Liver (tissue), 9 donors: ENCODE data around the gene NR3C1. TPM values are rescaled to one million over a fixed set of nuclear protein-coding genes. Genes with fewer than 3 reads are reported as not detected.

Source experiments
- DNase-seq: peaks from one replicate; pipeline ENCODE4 v3.0.0-alpha.2; 2017; ENCODE audit warnings: low spot score
- H3K27ac ChIP-seq, 2 donors: one replicate each; pipeline ENCODE4 v1.7.0; 2013; ENCODE audit warnings: inconsistent platforms in 2 of 2, low read length in 2 of 2, control low read depth in 1 of 2, low read depth in 1 of 2, mild to moderate bottlenecking in 1 of 2
- H3K27me3 ChIP-seq, 4 donors: one replicate each; pipeline versions ENCODE4 v1.6.1 to v1.7.0; 2013; ENCODE audit warnings: low read length in 3 of 4, inconsistent platforms in 1 of 4, mild to moderate bottlenecking in 1 of 4, moderate library complexity in 1 of 4; ENCODE audit not compliant: control insufficient read depth in 4 of 4, insufficient read depth in 4 of 4
- H3K36me3 ChIP-seq, 4 donors: one replicate each; pipeline versions ENCODE4 v1.6.1 to v1.7.0; 2013; ENCODE audit warnings: low read length in 3 of 4, mild to moderate bottlenecking in 3 of 4, low read depth in 1 of 4, moderate library complexity in 1 of 4; ENCODE audit not compliant: control insufficient read depth in 4 of 4, insufficient read depth in 3 of 4
- H3K4me1 ChIP-seq, 4 donors: one replicate each; pipeline versions ENCODE4 v1.6.1 to v1.7.0; 2013; ENCODE audit warnings: low read length in 3 of 4, mild to moderate bottlenecking in 3 of 4, moderate library complexity in 1 of 4; ENCODE audit not compliant: control insufficient read depth in 4 of 4, insufficient read depth in 4 of 4
- H3K4me3 ChIP-seq, 3 donors: one replicate each; pipeline versions ENCODE4 v1.6.1 to v1.7.0; 2013; ENCODE audit warnings: low read length in 3 of 3, control low read depth in 1 of 3, low read depth in 1 of 3, mild to moderate bottlenecking in 1 of 3
- H3K9ac ChIP-seq, 2 donors: one replicate each; pipeline ENCODE4 v1.7.0; 2013; ENCODE audit warnings: low read length in 2 of 2, mild to moderate bottlenecking in 2 of 2, moderate library complexity in 2 of 2, control low read depth in 1 of 2, low read depth in 1 of 2
- H3K9me3 ChIP-seq, 4 donors: one replicate each; pipeline versions ENCODE4 v1.6.1 to v1.7.0; 2013; ENCODE audit warnings: low read length in 3 of 4; ENCODE audit not compliant: control insufficient read depth in 4 of 4
- FOXA1 ChIP-seq: IDR thresholded peaks from 2 replicates; pipeline ENCODE4 v1.6.1; 2016; ENCODE audit warnings: antibody characterized with exemption
- FOXA2 ChIP-seq: IDR thresholded peaks from 2 replicates; pipeline ENCODE4 v1.6.1; 2016; ENCODE audit warnings: antibody characterized with exemption
- GABPA ChIP-seq, 2 donors: IDR thresholded peaks in 1 of 2; conservative IDR thresholded peaks in 1 of 2; 2 replicates each; pipeline ENCODE4 v1.6.1; 2016; ENCODE audit warnings: antibody characterized with exemption in 2 of 2, mild to moderate bottlenecking in 1 of 2, moderate library complexity in 1 of 2
- HNF4A ChIP-seq, 2 donors: conservative IDR thresholded peaks; 2 replicates each; pipeline ENCODE4 v1.6.1; 2016; ENCODE audit warnings: antibody characterized with exemption in 2 of 2, mild to moderate bottlenecking in 2 of 2
- JUND ChIP-seq, 2 donors: IDR thresholded peaks; 2 replicates each; pipeline ENCODE4 v1.6.1; 2016; ENCODE audit warnings: antibody characterized with exemption in 2 of 2
- RAD21 ChIP-seq, 2 donors: IDR thresholded peaks; 2 replicates each; pipeline ENCODE4 v1.6.1; 2016; ENCODE audit warnings: antibody characterized with exemption in 2 of 2, mild to moderate bottlenecking in 2 of 2
- RXRA ChIP-seq, 2 donors: IDR thresholded peaks; 2 replicates each; pipeline ENCODE4 v1.6.1; 2017 to 2018; ENCODE audit warnings: antibody characterized with exemption in 2 of 2, mild to moderate bottlenecking in 1 of 2
- SP1 ChIP-seq: IDR thresholded peaks from 2 replicates; pipeline ENCODE4 v1.6.1; 2018; ENCODE audit warnings: antibody characterized with exemption, mild to moderate bottlenecking
- TAF1 ChIP-seq: conservative IDR thresholded peaks from 2 replicates; pipeline ENCODE4 v1.6.1; 2016; ENCODE audit warnings: antibody characterized with exemption, mild to moderate bottlenecking
- YY1 ChIP-seq: IDR thresholded peaks from 2 replicates; pipeline ENCODE4 v1.6.1; 2016; ENCODE audit warnings: antibody characterized with exemption, mild to moderate bottlenecking
- WGBS: extraction: QIAGEN DNeasy Blood & Tissue Kit; methylation state at CpG from one replicate; pipeline ENCODE4 v1.1.7; 2013; 5-methylcytosine and 5-hydroxymethylcytosine counted together
- polyA plus RNA-seq, 2 donors: library from polyadenylated mRNA; stranded (reverse) in 1 of 2; unstranded in 1 of 2; fragments of 200-250 nt in 1 of 2; fragments of >200 nt in 1 of 2; fragmentation: Nextera tagmentation in 1 of 2; extraction: Ambion mirVana in 1 of 2; gene quantifications; one replicate each; pipeline versions ENCODE4 v1.2.1 to v1.2.3, GENCODE V29; 2013 to 2015
- total RNA-seq, 2 donors: library from RNA; depleted of rRNA; stranded (reverse); fragments of >200 nt; gene quantifications; one replicate each; pipeline ENCODE4 v1.2.3, GENCODE V29; 2014
- TF ChIP-seq, protein P1 (sequence below): fragments of 150-350 bp; IDR thresholded peaks from 2 replicates; pipeline ENCODE4 v1.5.1; 2017; ENCODE audit warnings: improper control_type of control experiment, low read depth, low read length; ENCODE audit not compliant: missing input control
- TF ChIP-seq, protein P2 (sequence below): IDR thresholded peaks from 2 replicates; pipeline ENCODE4 v1.6.1; 2016; ENCODE audit warnings: antibody characterized with exemption
- TF ChIP-seq, protein P3 (sequence below): IDR thresholded peaks from 2 replicates; pipeline ENCODE4 v1.6.1; 2016; ENCODE audit warnings: antibody characterized with exemption
- TF ChIP-seq, protein P4 (sequence below): IDR thresholded peaks from 2 replicates; pipeline ENCODE4 v1.6.1; 2016; ENCODE audit warnings: antibody characterized with exemption, mild to moderate bottlenecking
- donor health status: healthy.
- donor health status: healthy.
- donor health status: healthy.
- donor health status: healthy.
- donor health status: healthy.

NR3C1 gene
- total and polyA plus RNA-seq, 4 donors: 24.5 to 36.4 (median 29.0) TPM

DNA sequence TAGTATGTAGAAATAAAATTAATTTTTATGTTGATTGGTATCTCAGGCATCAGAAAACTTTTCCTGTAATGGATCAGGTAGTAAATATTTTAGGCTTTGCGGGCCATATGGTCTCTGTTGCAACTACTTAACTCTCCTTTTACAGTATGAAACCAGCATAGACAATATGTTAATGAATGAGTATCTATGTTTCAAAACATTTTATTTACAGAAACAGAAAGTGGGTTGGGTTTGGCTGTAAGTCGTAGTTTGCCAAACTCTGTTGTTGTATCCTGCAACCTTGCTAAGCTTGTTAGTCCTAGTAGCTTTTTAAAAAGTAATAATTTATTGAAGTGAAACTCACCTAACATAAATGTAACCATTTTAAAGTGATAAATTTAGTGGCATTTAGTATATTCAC is 132.1 kb downstream of the NR3C1 start:
- H3K27me3 ChIP-seq: no peaks in the 10 kb centered on the region
- H3K9ac ChIP-seq: no peak overlapping the region
- H3K4me1 ChIP-seq: no peaks in the 10 kb centered on the region
- WGBS: 70% methylated on average over 2 of the region's 2 CpGs
- no peak overlapping the region for H3K4me3 ChIP-seq
- H3K27ac ChIP-seq: no peak overlapping the region
- no peaks in the 10 kb centered on the region for H3K9me3 ChIP-seq
- H3K36me3 ChIP-seq: no peaks in the 10 kb centered on the region
- no peak for TF ChIP-seq JUND (IDR thresholded peaks at IDR 0.05)
- TF ChIP-seq TAF1: no peak
- DNase-seq: no peak

DNA sequence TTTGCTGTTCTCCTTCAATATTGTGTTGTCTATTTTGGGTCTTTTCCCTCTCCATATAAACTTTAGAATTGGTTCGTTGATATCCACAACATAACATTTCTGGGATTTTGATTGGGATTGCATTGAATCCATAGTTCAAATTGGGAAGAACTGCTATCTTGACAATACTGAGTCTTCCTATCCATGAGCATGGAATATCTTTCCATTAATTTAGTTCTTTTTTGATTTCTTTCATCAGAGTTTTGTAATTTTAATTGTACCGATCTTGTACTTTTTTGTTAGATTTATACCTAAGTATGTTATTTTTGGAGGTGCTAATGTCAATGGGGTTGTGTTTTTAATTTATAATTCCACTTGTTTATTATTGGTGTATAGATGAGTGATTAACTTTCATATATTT is 135.1 kb downstream of the NR3C1 start:
- H3K27ac ChIP-seq: no peak overlapping the region
- TF ChIP-seq FOXA1: no peak
- TF ChIP-seq RAD21 (IDR thresholded peaks at IDR 0.05): no peak
- TF ChIP-seq, protein P1, sequence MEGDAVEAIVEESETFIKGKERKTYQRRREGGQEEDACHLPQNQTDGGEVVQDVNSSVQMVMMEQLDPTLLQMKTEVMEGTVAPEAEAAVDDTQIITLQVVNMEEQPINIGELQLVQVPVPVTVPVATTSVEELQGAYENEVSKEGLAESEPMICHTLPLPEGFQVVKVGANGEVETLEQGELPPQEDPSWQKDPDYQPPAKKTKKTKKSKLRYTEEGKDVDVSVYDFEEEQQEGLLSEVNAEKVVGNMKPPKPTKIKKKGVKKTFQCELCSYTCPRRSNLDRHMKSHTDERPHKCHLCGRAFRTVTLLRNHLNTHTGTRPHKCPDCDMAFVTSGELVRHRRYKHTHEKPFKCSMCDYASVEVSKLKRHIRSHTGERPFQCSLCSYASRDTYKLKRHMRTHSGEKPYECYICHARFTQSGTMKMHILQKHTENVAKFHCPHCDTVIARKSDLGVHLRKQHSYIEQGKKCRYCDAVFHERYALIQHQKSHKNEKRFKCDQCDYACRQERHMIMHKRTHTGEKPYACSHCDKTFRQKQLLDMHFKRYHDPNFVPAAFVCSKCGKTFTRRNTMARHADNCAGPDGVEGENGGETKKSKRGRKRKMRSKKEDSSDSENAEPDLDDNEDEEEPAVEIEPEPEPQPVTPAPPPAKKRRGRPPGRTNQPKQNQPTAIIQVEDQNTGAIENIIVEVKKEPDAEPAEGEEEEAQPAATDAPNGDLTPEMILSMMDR: no peak
- no peak for TF ChIP-seq YY1
- TF ChIP-seq, protein P2, sequence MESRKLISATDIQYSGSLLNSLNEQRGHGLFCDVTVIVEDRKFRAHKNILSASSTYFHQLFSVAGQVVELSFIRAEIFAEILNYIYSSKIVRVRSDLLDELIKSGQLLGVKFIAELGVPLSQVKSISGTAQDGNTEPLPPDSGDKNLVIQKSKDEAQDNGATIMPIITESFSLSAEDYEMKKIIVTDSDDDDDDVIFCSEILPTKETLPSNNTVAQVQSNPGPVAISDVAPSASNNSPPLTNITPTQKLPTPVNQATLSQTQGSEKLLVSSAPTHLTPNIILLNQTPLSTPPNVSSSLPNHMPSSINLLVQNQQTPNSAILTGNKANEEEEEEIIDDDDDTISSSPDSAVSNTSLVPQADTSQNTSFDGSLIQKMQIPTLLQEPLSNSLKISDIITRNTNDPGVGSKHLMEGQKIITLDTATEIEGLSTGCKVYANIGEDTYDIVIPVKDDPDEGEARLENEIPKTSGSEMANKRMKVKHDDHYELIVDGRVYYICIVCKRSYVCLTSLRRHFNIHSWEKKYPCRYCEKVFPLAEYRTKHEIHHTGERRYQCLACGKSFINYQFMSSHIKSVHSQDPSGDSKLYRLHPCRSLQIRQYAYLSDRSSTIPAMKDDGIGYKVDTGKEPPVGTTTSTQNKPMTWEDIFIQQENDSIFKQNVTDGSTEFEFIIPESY: no peak
- TF ChIP-seq SP1: no peak
- TF ChIP-seq, protein P3, sequence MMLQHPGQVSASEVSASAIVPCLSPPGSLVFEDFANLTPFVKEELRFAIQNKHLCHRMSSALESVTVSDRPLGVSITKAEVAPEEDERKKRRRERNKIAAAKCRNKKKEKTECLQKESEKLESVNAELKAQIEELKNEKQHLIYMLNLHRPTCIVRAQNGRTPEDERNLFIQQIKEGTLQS: no peak
- no peak for TF ChIP-seq TAF1
- TF ChIP-seq GABPA (IDR thresholded peaks at IDR 0.05 in 1 of 2, conservative IDR thresholded peaks at IDR 0.05 in 1 of 2): no peak
- no peak for TF ChIP-seq RXRA (IDR thresholded peaks at IDR 0.05)
- no peak for TF ChIP-seq FOXA2
- TF ChIP-seq, protein P4, sequence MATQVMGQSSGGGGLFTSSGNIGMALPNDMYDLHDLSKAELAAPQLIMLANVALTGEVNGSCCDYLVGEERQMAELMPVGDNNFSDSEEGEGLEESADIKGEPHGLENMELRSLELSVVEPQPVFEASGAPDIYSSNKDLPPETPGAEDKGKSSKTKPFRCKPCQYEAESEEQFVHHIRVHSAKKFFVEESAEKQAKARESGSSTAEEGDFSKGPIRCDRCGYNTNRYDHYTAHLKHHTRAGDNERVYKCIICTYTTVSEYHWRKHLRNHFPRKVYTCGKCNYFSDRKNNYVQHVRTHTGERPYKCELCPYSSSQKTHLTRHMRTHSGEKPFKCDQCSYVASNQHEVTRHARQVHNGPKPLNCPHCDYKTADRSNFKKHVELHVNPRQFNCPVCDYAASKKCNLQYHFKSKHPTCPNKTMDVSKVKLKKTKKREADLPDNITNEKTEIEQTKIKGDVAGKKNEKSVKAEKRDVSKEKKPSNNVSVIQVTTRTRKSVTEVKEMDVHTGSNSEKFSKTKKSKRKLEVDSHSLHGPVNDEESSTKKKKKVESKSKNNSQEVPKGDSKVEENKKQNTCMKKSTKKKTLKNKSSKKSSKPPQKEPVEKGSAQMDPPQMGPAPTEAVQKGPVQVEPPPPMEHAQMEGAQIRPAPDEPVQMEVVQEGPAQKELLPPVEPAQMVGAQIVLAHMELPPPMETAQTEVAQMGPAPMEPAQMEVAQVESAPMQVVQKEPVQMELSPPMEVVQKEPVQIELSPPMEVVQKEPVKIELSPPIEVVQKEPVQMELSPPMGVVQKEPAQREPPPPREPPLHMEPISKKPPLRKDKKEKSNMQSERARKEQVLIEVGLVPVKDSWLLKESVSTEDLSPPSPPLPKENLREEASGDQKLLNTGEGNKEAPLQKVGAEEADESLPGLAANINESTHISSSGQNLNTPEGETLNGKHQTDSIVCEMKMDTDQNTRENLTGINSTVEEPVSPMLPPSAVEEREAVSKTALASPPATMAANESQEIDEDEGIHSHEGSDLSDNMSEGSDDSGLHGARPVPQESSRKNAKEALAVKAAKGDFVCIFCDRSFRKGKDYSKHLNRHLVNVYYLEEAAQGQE: no peak
- no peak for TF ChIP-seq HNF4A (conservative IDR thresholded peaks at IDR 0.05)
- no peaks in the 10 kb centered on the region for H3K27me3 ChIP-seq
- 96% methylated on average over 2 of the region's 2 CpGs for WGBS
- no peaks in the 10 kb centered on the region for H3K36me3 ChIP-seq
- DNase-seq: no peak
- no peak overlapping the region for H3K4me3 ChIP-seq
- H3K9ac ChIP-seq: no peak overlapping the region
- no peaks in the 10 kb centered on the region for H3K4me1 ChIP-seq
- H3K9me3 ChIP-seq: no peaks in the 10 kb centered on the region
